EH (cell line): ENCODE data around the gene STK10.
"Not testable (repeated sequence)": the region's sequence is repeated elsewhere in the genome, so short reads cannot be mapped to it uniquely, and the experiment has no call there.

Experiments used
- DNase-seq: peaks from one replicate; pipeline ENCODE4 v3.0.0-alpha.2; 2015; ENCODE audit warnings: low read depth

The STK10 gene

GRCh38 chr5:172188033-172188892 lies at the start of gene STK10:
Gene STK10, minus strand, starts transcription at chr5:172188224. Its CDS starts 182 bp downstream, at chr5:172188042.
- peak; percentile 94 for DNase-seq

GRCh38 chr5:172235827-172236736 lies 48.1 kb upstream of the STK10 start:
- DNase-seq: peak; percentile 39

GRCh38 chr5:172235132-172235780 lies 47.2 kb upstream of the STK10 start:
- DNase-seq: peak; percentile 30

- DNase-seq: no peak
Measured at GRCh38 chr5:172234031-172234430, 46.0 kb upstream of the STK10 start.

- no peak for DNase-seq
Measured at GRCh38 chr5:172229904-172230303, 41.9 kb upstream of the STK10 start.

GRCh38 chr5:172224996-172225395 lies 37.0 kb upstream of the STK10 start:
- DNase-seq: no peak

GRCh38 chr5:172223901-172224873 lies 36.2 kb upstream of the STK10 start:
- DNase-seq: no peak

GRCh38 chr5:172219296-172219695 lies 31.3 kb upstream of the STK10 start:
- no peak for DNase-seq

GRCh38 chr5:172216345-172216744 lies 28.3 kb upstream of the STK10 start:
- DNase-seq: peak; percentile 18

- DNase-seq: no peak
Measured at GRCh38 chr5:172213126-172213525, 25.1 kb upstream of the STK10 start.

GRCh38 chr5:172211676-172212075 lies 23.7 kb upstream of the STK10 start:
- no peak for DNase-seq

GRCh38 chr5:172209714-172210113 lies 21.7 kb upstream of the STK10 start:
- DNase-seq: no peak

GRCh38 chr5:172207511-172207910 lies 19.5 kb upstream of the STK10 start:
- DNase-seq: no peak

- not testable (repeated sequence) for DNase-seq
Measured at GRCh38 chr5:172205984-172206383, 18.0 kb upstream of the STK10 start.

- DNase-seq: no peak
Measured at GRCh38 chr5:172200476-172200875, 12.5 kb upstream of the STK10 start.

GRCh38 chr5:172199446-172199845 lies 11.4 kb upstream of the STK10 start:
- DNase-seq: no peak

GRCh38 chr5:172197775-172198174 lies 9.8 kb upstream of the STK10 start:
- DNase-seq: not testable (repeated sequence)

- DNase-seq: no peak
Measured at GRCh38 chr5:172194985-172195774, 7.2 kb upstream of the STK10 start.

- no peak for DNase-seq
Measured at GRCh38 chr5:172193872-172194271, 5.8 kb upstream of the STK10 start, which contains the start of gene EFCAB9. Gene EFCAB9, plus strand, starts transcription at chr5:172194172. Its CDS starts 1 bp downstream, at chr5:172194173.

GRCh38 chr5:172189693-172190296 lies 1.8 kb upstream of the STK10 start:
- DNase-seq: no peak
